OCI-M1 (cell line): Measurements from ENCODE around the gene TLR9.
"Not testable (repeated sequence)": the region's sequence is repeated elsewhere in the genome, so short reads cannot be mapped to it uniquely, and the experiment has no call there.

ENCODE experiments used
- DNase-seq: peaks from one replicate; lab custom pipeline; 2025; lab: John Stamatoyannopoulos, UW

TLR9 gene

GRCh38 chr3:52225452-52226228 is at the start of gene TLR9:
TLR9 (minus strand) TSS chr3:52225645; CDS start chr3:52225529, 116 bp downstream.
- peak; percentile 69 for DNase-seq

GRCh38 chr3:52274781-52275180 is 49.3 kb upstream of the TLR9 start:
- DNase-seq = not testable (repeated sequence)

- DNase-seq = no peak
These were observed 47.4 kb upstream of the TLR9 start for GRCh38 chr3:52272831-52273230.

- not testable (repeated sequence) for DNase-seq
These were observed 46.7 kb upstream of the TLR9 start for GRCh38 chr3:52272172-52272571.

GRCh38 chr3:52270252-52270754 is 44.9 kb upstream of the TLR9 start:
- no peak for DNase-seq

GRCh38 chr3:52269776-52270175 is 44.3 kb upstream of the TLR9 start:
- no peak for DNase-seq

- no peak for DNase-seq
These were observed 42.6 kb upstream of the TLR9 start for GRCh38 chr3:52268036-52268435.

GRCh38 chr3:52265387-52265786 is 39.9 kb upstream of the TLR9 start:
- DNase-seq = peak; percentile 14

- no peak for DNase-seq
These were observed 37.0 kb upstream of the TLR9 start for GRCh38 chr3:52262447-52262846.

- DNase-seq = no peak
These were observed 34.0 kb upstream of the TLR9 start for GRCh38 chr3:52259448-52259847.

GRCh38 chr3:52259035-52259434 is 33.6 kb upstream of the TLR9 start:
- DNase-seq = no peak

- DNase-seq = peak; percentile 38
These were observed 32.5 kb upstream of the TLR9 start for GRCh38 chr3:52257911-52258310.

- DNase-seq = no peak
These were observed 31.2 kb upstream of the TLR9 start for GRCh38 chr3:52256622-52257021.

- DNase-seq = no peak
These were observed 30.7 kb upstream of the TLR9 start for GRCh38 chr3:52256159-52256558.

- DNase-seq = no peak
These were observed 29.2 kb upstream of the TLR9 start for GRCh38 chr3:52254608-52255007.

GRCh38 chr3:52253314-52254304 is 28.2 kb upstream of the TLR9 start:
- DNase-seq = peak; percentile 92

GRCh38 chr3:52250122-52250521 is 24.7 kb upstream of the TLR9 start:
- no peak for DNase-seq

- no peak for DNase-seq
These were observed 24.2 kb upstream of the TLR9 start for GRCh38 chr3:52249683-52250082.

- DNase-seq = peak; percentile 8
These were observed 23.5 kb upstream of the TLR9 start for GRCh38 chr3:52248816-52249547.

GRCh38 chr3:52248165-52248541 is 22.7 kb upstream of the TLR9 start:
- DNase-seq = no peak

GRCh38 chr3:52247409-52248164 is 22.1 kb upstream of the TLR9 start:
- no peak for DNase-seq
